HEK293T (cell line): ENCODE measurements around the gene TMEM229A.
"Not testable (repeated sequence)": the region's sequence is repeated elsewhere in the genome, so short reads cannot be mapped to it uniquely, and the experiment has no call there.

Experiments
- CTCF ChIA-PET: fragments of 350-600 bp; formaldehyde crosslinking; extraction: SDS; loops from one replicate; lab custom pipeline; 2021; ENCODE audit warnings: antibody characterized with exemption, inconsistent platforms; lab: Yijun Ruan, JAX
- POLR2A ChIA-PET: fragments of 350-600 bp; formaldehyde crosslinking; extraction: SDS; loops from one replicate; lab custom pipeline; 2020; ENCODE audit warnings: antibody characterized with exemption, inconsistent platforms; lab: Yijun Ruan, JAX
- DNase-seq: peaks from one replicate; pipeline ENCODE4 v3.0.0; 2012; ENCODE audit warnings: mixed read lengths; ENCODE audit errors: extremely low spot score
- ARNT ChIP-seq: fragments of 450-650 bp; IDR thresholded peaks from 2 replicates; pipeline ENCODE4 v1.6.1; 2017; ENCODE audit warnings: mild to moderate bottlenecking
- BHLHE40 ChIP-seq: fragments of 450-650 bp; IDR thresholded peaks from 2 replicates; pipeline ENCODE4 v1.6.1; 2016; ENCODE audit warnings: mild to moderate bottlenecking, moderate library complexity, borderline replicate concordance
- CTBP1 ChIP-seq: fragments of 450-650 bp; IDR thresholded peaks from 2 replicates; pipeline ENCODE4 v1.6.1; 2016; ENCODE audit warnings: borderline replicate concordance
- ELF4 ChIP-seq: fragments of 450-650 bp; IDR thresholded peaks from 2 replicates; pipeline ENCODE4 v1.6.1; 2017; ENCODE audit warnings: antibody characterized with exemption
- FOXA1 ChIP-seq: fragments of 450-650 bp; IDR thresholded peaks from 2 replicates; pipeline ENCODE4 v1.6.1; 2016; ENCODE audit warnings: mild to moderate bottlenecking
- FOXK2 ChIP-seq: fragments of 450-650 bp; IDR thresholded peaks from 2 replicates; pipeline ENCODE4 v1.6.1; 2016; ENCODE audit warnings: mild to moderate bottlenecking
- FOXM1 ChIP-seq: fragments of 450-650 bp; IDR thresholded peaks from 2 replicates; pipeline ENCODE4 v1.6.1; 2017; ENCODE audit warnings: mild to moderate bottlenecking, borderline replicate concordance
- HDGF ChIP-seq: fragments of 450-650 bp; IDR thresholded peaks from 2 replicates; pipeline ENCODE4 v1.6.1; 2017; ENCODE audit warnings: antibody characterized with exemption, borderline replicate concordance
- L3MBTL2 ChIP-seq: fragments of 450-650 bp; conservative IDR thresholded peaks from 2 replicates; pipeline ENCODE4 v1.6.1; 2016; ENCODE audit warnings: mild to moderate bottlenecking
- LEF1 ChIP-seq: fragments of 450-650 bp; IDR thresholded peaks from 2 replicates; pipeline ENCODE4 v1.6.1; 2017; ENCODE audit warnings: mild to moderate bottlenecking, borderline replicate concordance
- NFRKB ChIP-seq: fragments of 450-650 bp; IDR thresholded peaks from 2 replicates; pipeline ENCODE4 v1.6.1; 2016; ENCODE audit warnings: mild to moderate bottlenecking, moderate library complexity
- PKNOX1 ChIP-seq: fragments of 450-650 bp; IDR thresholded peaks from 2 replicates; pipeline ENCODE4 v1.6.1; 2016
- SP1 ChIP-seq: fragments of 450-650 bp; IDR thresholded peaks from 2 replicates; pipeline ENCODE4 v1.6.1; 2017
- SUZ12 ChIP-seq: fragments of 450-650 bp; IDR thresholded peaks from 2 replicates; pipeline ENCODE4 v1.6.1; 2016; ENCODE audit warnings: mild to moderate bottlenecking
- TARDBP ChIP-seq: fragments of 450-650 bp; IDR thresholded peaks from 2 replicates; pipeline ENCODE4 v1.6.1; 2016
- ZNF384 ChIP-seq: fragments of 450-650 bp; IDR thresholded peaks from 2 replicates; pipeline ENCODE4 v1.6.1; 2016

Gene TMEM229A

GRCh38 chr7:124058515-124058914, 25.6 kb upstream of the TMEM229A start:
- CTCF ChIA-PET: interaction anchor here (0.6 kb wide), 1 partner anchor 53 kb away, joined by 3 read pairs; no protein-coding TSS in a partner anchor
- TF ChIP-seq BHLHE40 (no peak), SP1 (no peak), TARDBP (no peak), ARNT (no peak), FOXM1 (no peak), NFRKB (no peak), SUZ12 (no peak), ELF4 (no peak), CTBP1 (no peak), PKNOX1 (no peak), LEF1 (no peak), FOXA1 (no peak), HDGF (no peak), ZNF384 (no peak), FOXK2 (no peak)
- POLR2A ChIA-PET: no interaction called here
- no peak for DNase-seq

GRCh38 chr7:124057872-124058271, 25.0 kb upstream of the TMEM229A start:
- ChIA-PET POLR2A (no interaction called here), CTCF (no interaction called here)
- DNase-seq: no peak
- TF ChIP-seq NFRKB (no peak), HDGF (no peak), SP1 (no peak), FOXA1 (no peak), SUZ12 (no peak), ELF4 (no peak), FOXK2 (no peak), L3MBTL2 (no peak), CTBP1 (no peak), PKNOX1 (no peak), LEF1 (no peak), ARNT (no peak), ZNF384 (no peak), TARDBP (no peak), BHLHE40 (no peak), FOXM1 (no peak)

GRCh38 chr7:124056234-124056633, 23.4 kb upstream of the TMEM229A start:
- POLR2A ChIA-PET: no interaction called here
- TF ChIP-seq FOXA1 (no peak), NFRKB (no peak), FOXM1 (no peak), L3MBTL2 (no peak), ZNF384 (no peak), HDGF (no peak), SUZ12 (no peak), SP1 (no peak), ARNT (no peak), TARDBP (no peak), BHLHE40 (no peak), CTBP1 (no peak)
- DNase-seq: no peak
- CTCF ChIA-PET: no interaction called here

GRCh38 chr7:124051681-124052377, 19.0 kb upstream of the TMEM229A start:
- ChIA-PET POLR2A (no interaction called here), CTCF (no interaction called here)
- DNase-seq: no peak
- TF ChIP-seq SP1 (no peak), LEF1 (no peak), FOXM1 (no peak), ARNT (no peak), ELF4 (no peak), FOXK2 (no peak), NFRKB (no peak), HDGF (no peak), BHLHE40 (no peak), ZNF384 (no peak), TARDBP (no peak)

GRCh38 chr7:124042826-124043225, 10.0 kb upstream of the TMEM229A start:
- POLR2A ChIA-PET: no interaction called here
- TF ChIP-seq CTBP1 (no peak), ELF4 (no peak), L3MBTL2 (no peak), BHLHE40 (no peak)
- CTCF ChIA-PET: no interaction called here
- DNase-seq: no peak

- CTCF ChIA-PET: no interaction called here
- TF ChIP-seq TARDBP (no peak), BHLHE40 (no peak), ELF4 (no peak), PKNOX1 (no peak), CTBP1 (no peak), HDGF (no peak), NFRKB (no peak), L3MBTL2 (no peak), ZNF384 (no peak), FOXM1 (no peak), LEF1 (no peak)
- DNase-seq: no peak
- POLR2A ChIA-PET: no interaction called here
These were observed 8.6 kb upstream of the TMEM229A start for GRCh38 chr7:124041439-124041838.

GRCh38 chr7:124037902-124038301, 5.0 kb upstream of the TMEM229A start:
- DNase-seq, POLR2A ChIA-PET, CTCF ChIA-PET: not testable (repeated sequence)
